GM19397 (cell line): ENCODE data around the gene ETS1.

Experiments
- ATAC-seq: cut with Tn5 transposase; IDR thresholded peaks from one replicate; pipeline ENCODE4 v1.9.1; 2021; ENCODE audit warnings: mild to moderate bottlenecking, moderate library complexity; ENCODE audit not compliant: unreplicated experiment

Gene ETS1

DNA sequence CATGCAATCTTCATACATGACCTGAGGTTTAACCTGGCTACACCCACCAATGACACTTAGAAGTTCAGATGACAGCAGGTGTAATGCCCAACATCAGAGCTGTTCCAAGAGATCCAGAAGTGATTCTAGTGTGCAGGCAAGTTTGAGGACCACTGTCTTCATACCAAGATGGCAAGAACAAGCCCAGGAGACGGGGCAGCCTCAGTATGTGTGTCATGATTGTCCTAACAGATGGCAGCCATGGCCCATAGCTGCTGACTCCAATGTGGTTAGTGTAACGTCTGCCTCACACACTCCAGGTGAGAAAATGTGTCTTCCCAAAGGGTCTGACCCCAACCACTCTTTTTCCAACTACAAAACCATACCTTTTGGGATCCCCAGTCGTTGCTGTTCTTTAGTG, 97.3 kb downstream of the ETS1 start:
- ATAC-seq, result no peak

- ATAC-seq, result no peak
These were observed 98.9 kb downstream of the ETS1 start for GRCh38 chr11:128488471-128488870.

- ATAC-seq, result no peak
These were observed 99.4 kb downstream of the ETS1 start for GRCh38 chr11:128487978-128488377.

- ATAC-seq, result no peak
These were observed 103.2 kb downstream of the ETS1 start for GRCh38 chr11:128484172-128484571.

- peak; percentile 62 for ATAC-seq
These were observed 104.1 kb downstream of the ETS1 start for GRCh38 chr11:128483211-128483788.

DNA sequence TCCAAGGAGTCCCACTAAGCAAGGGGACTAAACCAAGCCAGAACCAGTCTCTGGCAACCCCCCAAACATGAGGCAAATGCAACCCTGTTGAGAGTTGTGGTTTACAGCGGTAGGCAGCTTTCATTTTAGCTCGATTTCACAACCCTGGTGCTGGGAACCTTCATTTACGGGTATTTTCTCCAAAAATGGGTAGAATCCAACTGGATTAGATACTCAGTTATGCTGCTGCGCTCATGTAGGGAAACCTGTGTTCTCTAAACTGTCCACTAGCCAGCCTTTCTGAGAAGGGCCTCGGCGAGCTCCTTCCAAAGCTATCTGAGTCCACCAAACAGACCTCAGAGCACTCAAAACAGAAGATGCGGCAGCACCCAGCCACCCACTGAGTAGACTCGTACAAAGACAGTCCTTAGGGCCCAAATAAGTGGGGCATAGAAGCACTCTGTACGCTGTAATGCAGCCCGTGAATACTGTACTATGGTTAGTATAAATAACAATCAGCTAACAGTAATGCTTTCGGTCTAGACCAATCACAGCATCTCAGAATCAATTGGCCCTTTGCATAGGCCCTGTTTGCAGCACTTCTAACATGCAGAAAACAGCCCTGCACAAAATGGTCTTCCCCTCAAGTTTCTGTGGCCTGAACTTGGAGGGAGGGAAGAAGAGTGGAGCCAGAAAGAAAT, 104.7 kb downstream of the ETS1 start:
- ATAC-seq, result peak; percentile 42

- ATAC-seq, result no peak
These were observed 105.3 kb downstream of the ETS1 start for GRCh38 chr11:128482092-128482491.

- no peak for ATAC-seq
These were observed 106.2 kb downstream of the ETS1 start for GRCh38 chr11:128481135-128481534.

- ATAC-seq, result no peak
These were observed 106.7 kb downstream of the ETS1 start for GRCh38 chr11:128480665-128481064.

GRCh38 chr11:128480066-128480465, 107.3 kb downstream of the ETS1 start:
- no peak for ATAC-seq

- ATAC-seq, result no peak
These were observed 108.2 kb downstream of the ETS1 start for GRCh38 chr11:128479144-128479543.

DNA sequence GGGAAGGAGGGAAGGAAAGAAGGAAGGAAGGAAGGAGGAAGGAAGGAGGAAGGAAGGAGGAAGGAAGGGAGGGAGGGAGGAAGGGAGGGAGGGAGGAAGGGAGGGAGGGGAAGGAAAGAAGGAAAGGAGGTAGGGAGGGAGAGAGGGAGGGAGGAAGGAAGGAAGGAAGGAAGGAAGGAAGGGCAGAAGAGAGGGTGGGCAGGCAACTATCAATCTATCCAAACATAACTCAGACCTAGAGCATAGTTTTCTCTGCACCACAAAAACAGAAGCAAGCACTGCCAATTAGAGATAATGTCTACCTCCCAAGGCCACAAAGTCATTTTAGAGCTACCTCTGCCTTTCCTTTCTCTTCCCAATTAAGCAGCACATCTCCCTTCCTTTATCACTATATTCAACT, 109.1 kb downstream of the ETS1 start:
- no peak for ATAC-seq

GRCh38 chr11:128477811-128478210, 109.5 kb downstream of the ETS1 start:
- ATAC-seq, result no peak

- ATAC-seq, result no peak
These were observed 110.1 kb downstream of the ETS1 start for GRCh38 chr11:128477278-128477677.

DNA sequence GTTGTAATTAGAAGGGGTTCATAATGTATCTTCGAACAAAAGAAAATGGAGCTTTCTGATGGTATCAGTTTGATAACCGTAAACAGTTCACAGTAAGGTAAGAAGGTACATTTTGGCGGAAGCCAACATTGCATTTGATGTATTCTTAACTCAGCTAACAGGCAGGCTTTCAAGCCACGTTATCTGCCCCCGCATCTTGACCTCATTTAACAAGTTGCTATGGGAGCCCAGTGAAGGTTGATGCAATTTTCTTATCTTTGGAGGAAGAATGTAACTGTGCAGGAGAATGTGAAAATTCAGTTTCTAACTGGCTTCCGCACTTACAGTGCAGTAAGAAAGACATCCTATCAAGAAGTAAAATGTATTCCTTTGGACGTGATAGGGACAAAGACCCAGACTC, 110.6 kb downstream of the ETS1 start:
- ATAC-seq, result no peak

GRCh38 chr11:128476049-128476448, 111.3 kb downstream of the ETS1 start:
- ATAC-seq, result no peak

- no peak for ATAC-seq
These were observed 113.1 kb downstream of the ETS1 start for GRCh38 chr11:128474036-128474874.

- ATAC-seq, result no peak
These were observed 113.7 kb downstream of the ETS1 start for GRCh38 chr11:128473636-128474035.

- ATAC-seq, result peak; percentile 44
These were observed 114.9 kb downstream of the ETS1 start for GRCh38 chr11:128472128-128473089.

GRCh38 chr11:128471138-128471661, 116.2 kb downstream of the ETS1 start:
- peak; percentile 40 for ATAC-seq

DNA sequence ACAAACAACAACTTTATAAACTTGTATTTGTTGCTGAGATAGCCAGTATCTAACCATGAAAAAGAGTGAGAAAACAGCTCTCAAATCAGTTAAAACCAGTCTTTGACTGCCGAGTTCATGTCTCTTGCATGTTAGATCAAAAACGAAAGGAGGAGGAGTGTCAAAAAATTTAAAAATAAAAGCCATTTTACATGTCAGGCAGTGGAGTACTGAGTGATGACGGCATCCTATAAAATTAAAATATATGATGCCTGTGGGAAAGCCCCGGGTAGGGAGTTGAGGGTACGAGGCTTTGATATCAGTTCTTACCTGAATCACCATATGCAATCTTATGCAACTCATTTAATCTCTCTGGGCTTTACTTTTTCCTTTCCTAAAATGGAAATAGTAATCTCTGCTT, 117.3 kb downstream of the ETS1 start:
- no peak for ATAC-seq
